C4-2B (cell line): Measurements from ENCODE around the gene DPM2.

Source experiments
- CTCF ChIP-seq: fragments of 450-650 bp; conservative IDR thresholded peaks from 2 replicates; pipeline ENCODE4 v1.5.1; 2017; ENCODE audit warnings: mild to moderate bottlenecking
- ZFX ChIP-seq: fragments of 450-650 bp; IDR thresholded peaks from 2 replicates; pipeline ENCODE4 v1.6.1; 2017

GRCh38 chr9:127968042-127968441, 30.4 kb upstream of the DPM2 start:
- TF ChIP-seq CTCF (no peak), ZFX (no peak)
